SK-N-SH (cell line): ENCODE measurements around the gene POU2F3.

Source experiments
- CTCF ChIP-seq: fragments of 200-600 bp; sonication (generic); IDR thresholded peaks from 2 replicates; pipeline ENCODE4 v1.6.1; 2017; ENCODE audit warnings: antibody characterized with exemption, mild to moderate bottlenecking, moderate library complexity
- POLR2AphosphoS5 ChIP-seq: IDR thresholded peaks from 2 replicates; pipeline ENCODE4 v1.6.1; 2012; ENCODE audit warnings: low read depth, low read length
- SIN3A ChIP-seq: IDR thresholded peaks from 2 replicates; pipeline ENCODE4 v1.6.1; 2012; ENCODE audit warnings: low read depth, mild to moderate bottlenecking, low read length, moderate library complexity, borderline replicate concordance

- TF ChIP-seq POLR2AphosphoS5, result no peak
- no peak for TF ChIP-seq SIN3A
- no peak for TF ChIP-seq CTCF
Observed at GRCh38 chr11:120354779-120355178, 114.8 kb downstream of the POU2F3 start.
